A673 (cell line): ENCODE results near the gene CAST.

Experiments
- EZH2 ChIP-seq: fragments of 200-600 bp; sonication (generic); IDR thresholded peaks from 2 replicates; pipeline ENCODE4 v1.6.1; 2017; ENCODE audit warnings: borderline replicate concordance, low read depth, mild to moderate bottlenecking, mixed read lengths, antibody characterized with exemption, low read length; ENCODE audit not compliant: poor library complexity, severe bottlenecking
- TF ChIP-seq, protein P1 (sequence below): fragments of 300-800, 200-600 bp; sonication (generic); conservative IDR thresholded peaks from 2 replicates; pipeline ENCODE4 v1.5.1; 2017; ENCODE audit warnings: low read depth, mild to moderate bottlenecking, antibody characterized with exemption, low read length, moderate library complexity, mixed read lengths

DNA sequence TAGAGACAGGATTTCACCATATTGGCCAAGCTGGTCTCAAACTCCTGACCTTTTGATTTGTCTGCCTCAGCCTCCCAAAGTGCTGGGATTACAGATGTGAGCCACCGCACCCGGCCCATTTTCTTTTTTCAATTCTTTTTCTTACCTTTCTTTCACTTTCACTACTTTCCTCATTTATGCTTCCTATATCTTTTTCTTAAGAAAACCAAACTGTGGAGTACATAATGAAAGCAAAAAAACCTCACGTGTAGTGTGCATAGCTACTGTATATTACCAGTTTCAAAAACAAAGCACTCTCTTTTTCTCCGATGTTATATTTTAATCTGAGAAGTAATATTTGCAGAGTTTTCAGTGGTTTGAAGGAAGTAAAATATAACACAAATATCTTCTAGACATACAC lies 8.0 kb upstream of the CAST start:
- TF ChIP-seq, protein P1, sequence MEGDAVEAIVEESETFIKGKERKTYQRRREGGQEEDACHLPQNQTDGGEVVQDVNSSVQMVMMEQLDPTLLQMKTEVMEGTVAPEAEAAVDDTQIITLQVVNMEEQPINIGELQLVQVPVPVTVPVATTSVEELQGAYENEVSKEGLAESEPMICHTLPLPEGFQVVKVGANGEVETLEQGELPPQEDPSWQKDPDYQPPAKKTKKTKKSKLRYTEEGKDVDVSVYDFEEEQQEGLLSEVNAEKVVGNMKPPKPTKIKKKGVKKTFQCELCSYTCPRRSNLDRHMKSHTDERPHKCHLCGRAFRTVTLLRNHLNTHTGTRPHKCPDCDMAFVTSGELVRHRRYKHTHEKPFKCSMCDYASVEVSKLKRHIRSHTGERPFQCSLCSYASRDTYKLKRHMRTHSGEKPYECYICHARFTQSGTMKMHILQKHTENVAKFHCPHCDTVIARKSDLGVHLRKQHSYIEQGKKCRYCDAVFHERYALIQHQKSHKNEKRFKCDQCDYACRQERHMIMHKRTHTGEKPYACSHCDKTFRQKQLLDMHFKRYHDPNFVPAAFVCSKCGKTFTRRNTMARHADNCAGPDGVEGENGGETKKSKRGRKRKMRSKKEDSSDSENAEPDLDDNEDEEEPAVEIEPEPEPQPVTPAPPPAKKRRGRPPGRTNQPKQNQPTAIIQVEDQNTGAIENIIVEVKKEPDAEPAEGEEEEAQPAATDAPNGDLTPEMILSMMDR, result no peak
- TF ChIP-seq EZH2, result no peak
